Measurements from ENCODE around the gene CPT1A.

Gene CPT1A

DNA sequence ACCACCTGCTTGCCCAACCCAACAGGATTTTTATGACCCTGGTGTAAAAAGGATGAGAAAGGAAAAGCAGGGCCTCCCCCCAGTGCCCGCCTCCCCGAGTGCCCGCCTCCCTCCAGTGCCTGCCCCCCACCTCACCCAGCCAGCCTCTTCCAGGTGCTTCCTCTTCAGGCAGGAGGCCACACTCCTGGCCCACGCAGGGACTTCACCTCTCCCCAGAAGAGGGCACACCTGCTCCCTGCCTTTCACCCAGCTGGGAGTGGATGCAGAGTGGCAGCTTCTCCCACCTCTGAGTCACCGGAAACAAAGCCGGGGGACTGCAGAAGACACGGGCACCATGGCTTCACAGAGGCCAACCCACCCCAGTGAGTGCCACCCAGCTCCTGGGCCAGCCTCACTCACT lies 16.1 kb downstream of the CPT1A start:
- H3K4me3 ChIP-seq (ENCODE audit: low read depth, low read length), result no peak overlapping the region
- no peak; the same call in 1 of the 2 replicates for TF ChIP-seq MYC (IDR thresholded peaks at IDR 0.05; ENCODE audit: low read depth, low read length)
- no peak for TF ChIP-seq POLR2A (IDR thresholded peaks at IDR 0.05; ENCODE audit: extremely low read depth, insufficient read length)
- peak; percentile 32 for TF ChIP-seq CTCF (IDR thresholded peaks at IDR 0.05; ENCODE audit: low read depth, low read length)
- TF ChIP-seq, protein P1, sequence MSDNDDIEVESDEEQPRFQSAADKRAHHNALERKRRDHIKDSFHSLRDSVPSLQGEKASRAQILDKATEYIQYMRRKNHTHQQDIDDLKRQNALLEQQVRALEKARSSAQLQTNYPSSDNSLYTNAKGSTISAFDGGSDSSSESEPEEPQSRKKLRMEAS (IDR thresholded peaks at IDR 0.05; ENCODE audit: low read depth, low read length), result 0 out of 2 replicates have a peak, but pooled peaks have one; percentile 13
- peak; percentile 79 for DNase-seq (ENCODE audit: low read depth)

- H3K4me3 ChIP-seq (ENCODE audit: low read depth, low read length), result no peak overlapping the region
- no peak for TF ChIP-seq CTCF (IDR thresholded peaks at IDR 0.05; ENCODE audit: low read depth, low read length)
- TF ChIP-seq, protein P1 (IDR thresholded peaks at IDR 0.05; ENCODE audit: low read depth, low read length), result no peak
- TF ChIP-seq MYC (IDR thresholded peaks at IDR 0.05; ENCODE audit: low read depth, low read length), result no peak
- TF ChIP-seq POLR2A (IDR thresholded peaks at IDR 0.05; ENCODE audit: extremely low read depth, insufficient read length), result no peak
- no peak for DNase-seq (ENCODE audit: low read depth)
These were observed 19.2 kb downstream of the CPT1A start for GRCh38 chr11:68822546-68822945.

DNA sequence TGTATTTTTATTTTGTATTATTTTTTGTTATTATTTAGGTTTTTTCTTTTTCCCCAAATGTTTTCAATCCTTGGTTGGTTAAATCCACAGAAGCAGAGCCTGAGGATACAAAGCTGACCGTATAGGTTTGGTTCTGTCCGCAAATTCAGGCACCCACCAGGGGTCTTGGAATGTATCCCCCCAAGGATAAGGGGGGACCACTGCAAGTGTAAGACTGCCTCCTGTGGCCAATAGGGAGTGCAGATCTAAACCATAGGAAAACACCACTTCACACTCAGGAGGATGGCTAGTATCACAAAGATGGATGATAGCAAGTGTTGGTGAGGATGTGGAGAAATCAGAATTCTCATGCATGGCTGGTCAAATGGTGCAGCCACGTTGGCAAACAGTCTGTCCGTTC lies 20.0 kb downstream of the CPT1A start:
- no peak overlapping the region for H3K4me3 ChIP-seq (ENCODE audit: low read depth, low read length)
- TF ChIP-seq, protein P1 (IDR thresholded peaks at IDR 0.05; ENCODE audit: low read depth, low read length), result no peak
- TF ChIP-seq CTCF (IDR thresholded peaks at IDR 0.05; ENCODE audit: low read depth, low read length) (no peak), POLR2A (IDR thresholded peaks at IDR 0.05; ENCODE audit: extremely low read depth, insufficient read length) (no peak), MYC (IDR thresholded peaks at IDR 0.05; ENCODE audit: low read depth, low read length) (no peak)

GRCh38 chr11:68819362-68819761 lies 22.4 kb downstream of the CPT1A start:
- TF ChIP-seq POLR2A (IDR thresholded peaks at IDR 0.05; ENCODE audit: extremely low read depth, insufficient read length) (no peak), CTCF (IDR thresholded peaks at IDR 0.05; ENCODE audit: low read depth, low read length) (no peak), MYC (IDR thresholded peaks at IDR 0.05; ENCODE audit: low read depth, low read length) (no peak)
- TF ChIP-seq, protein P1 (IDR thresholded peaks at IDR 0.05; ENCODE audit: low read depth, low read length), result no peak
- H3K4me3 ChIP-seq (ENCODE audit: low read depth, low read length), result no peak overlapping the region
- no peak for DNase-seq (ENCODE audit: low read depth)

More for the DNA sequence above, 20.0 kb downstream of the CPT1A start:
- DNase-seq (ENCODE audit: low read depth), result no peak

GRCh38 chr11:68818181-68818580 lies 23.5 kb downstream of the CPT1A start:
- no peak for DNase-seq (ENCODE audit: low read depth)
- no peak overlapping the region for H3K4me3 ChIP-seq (ENCODE audit: low read depth, low read length)
- TF ChIP-seq, protein P1 (IDR thresholded peaks at IDR 0.05; ENCODE audit: low read depth, low read length), result no peak
- TF ChIP-seq POLR2A (IDR thresholded peaks at IDR 0.05; ENCODE audit: extremely low read depth, insufficient read length), result no peak
- no peak for TF ChIP-seq CTCF (IDR thresholded peaks at IDR 0.05; ENCODE audit: low read depth, low read length)

GRCh38 chr11:68817554-68817953 lies 24.2 kb downstream of the CPT1A start:
- no peak for DNase-seq (ENCODE audit: low read depth)
- no peak overlapping the region for H3K4me3 ChIP-seq (ENCODE audit: low read depth, low read length)
- TF ChIP-seq CTCF (IDR thresholded peaks at IDR 0.05; ENCODE audit: low read depth, low read length) (no peak), MYC (IDR thresholded peaks at IDR 0.05; ENCODE audit: low read depth, low read length) (no peak), POLR2A (IDR thresholded peaks at IDR 0.05; ENCODE audit: extremely low read depth, insufficient read length) (no peak)
- TF ChIP-seq, protein P1 (IDR thresholded peaks at IDR 0.05; ENCODE audit: low read depth, low read length), result no peak
